SK-N-SH (cell line): ENCODE measurements around the gene ZRANB3. TPM values are rescaled to one million over a fixed set of nuclear protein-coding genes. Genes with fewer than 3 reads are reported as not detected.

Experiments
- CTCF ChIA-PET: fragments of 300-600, 350-600 bp; formaldehyde crosslinking; extraction: SDS; loops from one replicate; lab custom pipeline; 2021; lab: Yijun Ruan, JAX
- POLR2A ChIA-PET: fragments of 350-600 bp; sonication (Branson Sonifier 250); formaldehyde crosslinking; extraction: SDS; loops from one replicate; lab custom pipeline; 2020; ENCODE audit warnings: antibody characterized with exemption, inconsistent platforms; lab: Yijun Ruan, JAX
- DNase-seq: peaks from one replicate; pipeline ENCODE4 v3.0.0; 2012
- H2AFZ ChIP-seq: fragments of 200-600 bp; sonication (generic); 2 replicates; pipeline ENCODE4 v1.8.1; 2016; ENCODE audit warnings: antibody characterized with exemption, mild to moderate bottlenecking, low read depth
- H3F3A ChIP-seq: fragments of 200-600 bp; sonication (generic); replicated peaks from 2 replicates; pipeline ENCODE3; 2016; ENCODE audit warnings: antibody characterized with exemption, mild to moderate bottlenecking; ENCODE audit not compliant: insufficient read depth
- H3K27ac ChIP-seq, 2 experiments: fragments of 200-500 bp in 1 of 2; fragments of 200-600 bp in 1 of 2; sonication (Bioruptor generic) in 1 of 2; sonication (generic), shearing (Covaris generic) in 1 of 2; 2 replicates each; pipeline versions ENCODE4 v1.5.1 to v1.6.1; 2014 to 2016; ENCODE audit warnings: low read depth in 2 of 2, inconsistent platforms in 1 of 2, low read length in 1 of 2, mild to moderate bottlenecking in 1 of 2, mixed read lengths in 1 of 2
- H3K27me3 ChIP-seq: fragments of 200-600 bp; sonication (generic), shearing (Covaris generic); 2 replicates; pipeline ENCODE4 v1.6.1; 2016; ENCODE audit warnings: mixed run types; ENCODE audit not compliant: insufficient read depth
- H3K36me3 ChIP-seq, 2 experiments: fragments of 200-500 bp in 1 of 2; fragments of 200-600 bp in 1 of 2; sonication (Bioruptor generic) in 1 of 2; sonication (generic) in 1 of 2; replicated peaks in 1 of 2; 2 replicates each; pipeline versions ENCODE3 to v1.5.1; 2014 to 2016; ENCODE audit warnings: low read length in 1 of 2, mild to moderate bottlenecking in 1 of 2; ENCODE audit not compliant: insufficient read depth in 2 of 2, control insufficient read depth in 1 of 2
- H3K4me1 ChIP-seq, 2 experiments: fragments of 200-500 bp in 1 of 2; fragments of 200-600 bp in 1 of 2; sonication (Bioruptor generic) in 1 of 2; sonication (generic), shearing (Covaris generic) in 1 of 2; 2 replicates each; pipeline versions ENCODE4 v1.5.1 to v1.6.1; 2014 to 2016; ENCODE audit warnings: low read depth in 1 of 2, low read length in 1 of 2, mixed run types in 1 of 2; ENCODE audit not compliant: insufficient read depth in 2 of 2, control insufficient read depth in 1 of 2
- H3K4me2 ChIP-seq: fragments of 200-600 bp; sonication (generic), shearing (Covaris generic); 2 replicates; pipeline ENCODE4 v1.6.1; 2017; ENCODE audit warnings: mixed run types
- H3K4me3 ChIP-seq, 2 experiments: fragments of 200-500 bp in 1 of 2; fragments of 200-600 bp in 1 of 2; sonication (Bioruptor generic) in 1 of 2; sonication (generic), shearing (Covaris generic) in 1 of 2; 2 replicates each; pipeline versions ENCODE4 v1.5.1 to v1.8.1; 2014 to 2016; ENCODE audit warnings: low read depth in 2 of 2, inconsistent platforms in 1 of 2, low read length in 1 of 2, mild to moderate bottlenecking in 1 of 2, mixed read lengths in 1 of 2, moderate library complexity in 1 of 2
- H3K79me2 ChIP-seq: fragments of 200-600 bp; sonication (generic); 2 replicates; pipeline ENCODE4 v1.8.1; 2017; ENCODE audit warnings: mild to moderate bottlenecking; ENCODE audit not compliant: insufficient read depth
- H3K9ac ChIP-seq: fragments of 200-600 bp; sonication (generic); 2 replicates; pipeline ENCODE4 v1.6.1; 2017; ENCODE audit warnings: mixed run types
- H3K9me2 ChIP-seq: fragments of 200-600 bp; sonication (generic); 2 replicates; pipeline ENCODE4 v1.6.1; 2017; ENCODE audit warnings: mixed run types
- H3K9me3 ChIP-seq: fragments of 200-600 bp; sonication (generic); 2 replicates; pipeline ENCODE4 v1.6.1; 2017; ENCODE audit warnings: mixed run types, mild to moderate bottlenecking, moderate library complexity
- H4K20me1 ChIP-seq: fragments of 200-600 bp; sonication (generic); 2 replicates; pipeline ENCODE4 v1.6.1; 2017; ENCODE audit warnings: mild to moderate bottlenecking, mixed run types; ENCODE audit not compliant: insufficient read depth
- CHD2 ChIP-seq: fragments of 150-350 bp; IDR thresholded peaks from 2 replicates; pipeline ENCODE4 v1.6.1; 2018; ENCODE audit warnings: low read length; ENCODE audit not compliant: partially characterized antibody
- ELF1 ChIP-seq: IDR thresholded peaks from 2 replicates; pipeline ENCODE4 v1.4.0; 2012
- EZH2phosphoT487 ChIP-seq: fragments of 200-600 bp; sonication (generic); IDR thresholded peaks from 2 replicates; pipeline ENCODE4 v1.6.1; 2017; ENCODE audit warnings: low read depth, mixed run types, mild to moderate bottlenecking, antibody characterized with exemption, moderate library complexity, borderline replicate concordance
- FOSL2 ChIP-seq: IDR thresholded peaks from 2 replicates; pipeline ENCODE4 v1.4.0; 2012; ENCODE audit warnings: low read depth, mild to moderate bottlenecking, moderate library complexity, borderline replicate concordance
- FOXM1 ChIP-seq: IDR thresholded peaks from 2 replicates; pipeline ENCODE4 v1.4.0; 2012; ENCODE audit warnings: low read depth, mild to moderate bottlenecking
- GABPA ChIP-seq: IDR thresholded peaks from 2 replicates; pipeline ENCODE4 v1.4.0; 2012; ENCODE audit warnings: low read depth, mild to moderate bottlenecking
- GATA2 ChIP-seq: sonication (generic); formaldehyde crosslinking; IDR thresholded peaks from 2 replicates; pipeline ENCODE4 v1.5.0; 2020; ENCODE audit warnings: mild to moderate bottlenecking, missing genetic modification reagents
- JUND ChIP-seq: IDR thresholded peaks from 2 replicates; pipeline ENCODE4 v1.4.0; 2012
- MEF2A ChIP-seq: IDR thresholded peaks from 2 replicates; pipeline ENCODE4 v1.4.0; 2012; ENCODE audit warnings: low read depth, borderline replicate concordance
- MXI1 ChIP-seq: IDR thresholded peaks from 2 replicates; pipeline ENCODE4 v1.6.1; 2012; ENCODE audit warnings: mild to moderate bottlenecking, low read depth, low read length, improper control_type of control experiment
- RAD21 ChIP-seq: IDR thresholded peaks from 2 replicates; pipeline ENCODE4 v1.6.1; 2012; ENCODE audit warnings: mild to moderate bottlenecking, low read length
- RCOR1 ChIP-seq: fragments of 150-350 bp; IDR thresholded peaks from 2 replicates; pipeline ENCODE4 v1.6.1; 2017; ENCODE audit warnings: antibody characterized with exemption, low read length
- RFX5 ChIP-seq: IDR thresholded peaks from 2 replicates; pipeline ENCODE4 v1.6.1; 2012; ENCODE audit warnings: mild to moderate bottlenecking, improper control_type of control experiment, low read length
- RXRA ChIP-seq: IDR thresholded peaks from 2 replicates; pipeline ENCODE4 v1.4.0; 2012; ENCODE audit warnings: low read depth, mild to moderate bottlenecking, borderline replicate concordance
- TAF1 ChIP-seq: IDR thresholded peaks from 2 replicates; pipeline ENCODE4 v1.6.1; 2012; ENCODE audit warnings: low read depth, mild to moderate bottlenecking, low read length, moderate library complexity, borderline replicate concordance
- TCF12 ChIP-seq: IDR thresholded peaks from 2 replicates; pipeline ENCODE4 v1.4.0; 2012
- USF2 ChIP-seq: fragments of 150-350 bp; IDR thresholded peaks from 2 replicates; pipeline ENCODE4 v1.6.1; 2017; ENCODE audit warnings: antibody characterized with exemption, low read length, low read depth, borderline replicate concordance
- YY1 ChIP-seq: IDR thresholded peaks from 2 replicates; pipeline ENCODE4 v1.4.0; 2012; ENCODE audit warnings: low read depth, mild to moderate bottlenecking
- ZBTB33 ChIP-seq: IDR thresholded peaks from 2 replicates; pipeline ENCODE4 v1.4.0; 2012; ENCODE audit warnings: low read depth, borderline replicate concordance
- WGBS: methylation state at CpG from one replicate; pipeline ENCODE4 v1.1.6; 2017; ENCODE audit warnings: low lambda C conversion rate; 5-methylcytosine and 5-hydroxymethylcytosine counted together
- polyA plus RNA-seq, 3 experiments: library from polyadenylated mRNA; depleted of rRNA; stranded (reverse); fragments of >200 nt; gene quantifications; 2 replicates each; pipeline ENCODE4 v1.2.3, GENCODE V29; 2012

Gene ZRANB3
- polyA plus RNA-seq, 1 of the 3 experiments (the other 2 are of a cell fraction): 4.1 TPM

GRCh38 chr2:135190799-135191198, 340.2 kb downstream of the ZRANB3 start:
- Histone ChIP-seq H3K27me3 (no peaks in the 10 kb centered on the region), H3K36me3 (peaks cover 0 to 5% of the 10 kb centered on the region in 2 experiments)
- no peak for TF ChIP-seq FOSL2
- no peak for TF ChIP-seq TAF1
- TF ChIP-seq, all 33 proteins: peak for 0
- no peaks in the 10 kb centered on the region for H3K9me2 ChIP-seq
- no peak overlapping the region for H2AFZ ChIP-seq
- no peak overlapping the region for H3K27ac ChIP-seq
- no peaks in the 10 kb centered on the region for H3K79me2 ChIP-seq
- no peak overlapping the region for H3K4me3 ChIP-seq
- CTCF ChIA-PET: no interaction called here
- peaks cover 8% of the 10 kb centered on the region; the same call in 1 of the 2 replicates for H3K9me3 ChIP-seq
- no peak overlapping the region for H3K4me2 ChIP-seq
- H3F3A ChIP-seq: no peaks in the 10 kb centered on the region
- DNase-seq: no peak
- no peak overlapping the region for H3K9ac ChIP-seq
- no peaks in the 10 kb centered on the region; a peak in 1 of 4 replicates for H3K4me1 ChIP-seq
- H4K20me1 ChIP-seq: no peaks in the 10 kb centered on the region
- POLR2A ChIA-PET: no interaction called here

- Histone ChIP-seq H3K79me2 (no peaks in the 10 kb centered on the region), H3K4me1 (no peaks in the 10 kb centered on the region; a peak in 1 of 4 replicates), H3K9me2 (no peaks in the 10 kb centered on the region), H3K36me3 (peaks cover 0 to 5% of the 10 kb centered on the region in 2 experiments), H3K9ac (no peak overlapping the region), H2AFZ (no peak overlapping the region), H4K20me1 (no peaks in the 10 kb centered on the region), H3K4me3 (no peak overlapping the region), H3K9me3 (peaks cover 8% of the 10 kb centered on the region; the same call in 1 of the 2 replicates), H3F3A (no peaks in the 10 kb centered on the region), H3K27me3 (no peaks in the 10 kb centered on the region), H3K4me2 (no peak overlapping the region), H3K27ac (no peak overlapping the region)
- TF ChIP-seq RFX5 (no peak), TAF1 (no peak), YY1 (no peak), TCF12 (no peak), FOXM1 (no peak), JUND (no peak), GATA2 (CRISPR knock-in tag) (no peak), RAD21 (no peak), ZBTB33 (no peak), RXRA (no peak), CHD2 (no peak), ELF1 (no peak), RCOR1 (no peak), EZH2phosphoT487 (no peak), GABPA (no peak), MXI1 (no peak), USF2 (no peak), MEF2A (no peak)
- ChIA-PET CTCF (no interaction called here), POLR2A (no interaction called here)
- no peak for DNase-seq
- WGBS: 100% methylated on average over 1 of the region's 1 CpG
Observed at GRCh38 chr2:135189148-135189547, 341.9 kb downstream of the ZRANB3 start.
